GM12878 (cell line): ENCODE data around the gene SPOP. TPM values are rescaled to one million over a fixed set of nuclear protein-coding genes. Genes with fewer than 3 reads are reported as not detected.

Experiments
- ATAC-seq: fragments of 200-7000 bp; cut with Tn5 transposase; 3 replicates; pipeline ENCODE4 v1.9.1; 2020; ENCODE audit warnings: mild to moderate bottlenecking, moderate library complexity
- BruUV-seq: library from RNA; stranded (reverse); fragments of 400-500 nt; replicated peaks from 2 replicates; lab custom pipeline; 2021; lab: Mats Ljungman, UMichigan
- CTCF ChIA-PET: fragments of 300-600 bp; sonication (Branson Sonifier 250); formaldehyde crosslinking; extraction: SDS; loops from one replicate; lab custom pipeline; 2021; ENCODE audit warnings: inconsistent platforms; lab: Yijun Ruan, JAX
- POLR2A ChIA-PET: fragments of 350-600 bp; formaldehyde crosslinking; extraction: SDS; loops from one replicate; lab custom pipeline; 2021; ENCODE audit warnings: inconsistent platforms; lab: Charles Lee
- RAD21 ChIA-PET: fragments of 300-600 bp; sonication (Branson Sonifier 250); formaldehyde crosslinking; loops from one replicate; lab custom pipeline; 2023; ENCODE audit warnings: antibody characterized with exemption; ENCODE audit not compliant: unreplicated experiment; lab: Charles Lee
- SMC1A ChIA-PET: fragments of 300-600 bp; sonication (Branson Sonifier 250); formaldehyde crosslinking; loops from one replicate; lab custom pipeline; 2023; ENCODE audit not compliant: unreplicated experiment, uncharacterized antibody; lab: Charles Lee
- DNase-seq: peaks from one replicate; pipeline ENCODE4 v3.0.0-alpha.2; 2011; ENCODE audit warnings: low read depth, low spot score
- FAIRE-seq: peaks from 3 replicates; lab custom pipeline; 2011; peaks lifted over from hg19 to GRCh38; lab: Jason Lieb, UNC
- H2AFZ ChIP-seq: 2 replicates; pipeline ENCODE4 v1.6.0; 2011; ENCODE audit warnings: low read depth, low read length, control low read depth; ENCODE audit not compliant: control insufficient read depth
- H3K27ac ChIP-seq: 2 replicates; pipeline ENCODE4 v1.5.1; 2011; ENCODE audit warnings: control low read depth; ENCODE audit not compliant: control insufficient read depth, insufficient read depth
- H3K27me3 ChIP-seq, 2 experiments: replicated peaks in 1 of 2; 2 replicates each; pipeline versions ENCODE4 v1.6.0 to v1.6.1; 2011; ENCODE audit warnings: low read length in 1 of 2; ENCODE audit not compliant: control insufficient read depth in 2 of 2, insufficient read depth in 2 of 2
- H3K36me3 ChIP-seq, 2 experiments: 2 replicates each; pipeline ENCODE4 v1.5.1; 2011; ENCODE audit warnings: low read length in 1 of 2; ENCODE audit not compliant: control insufficient read depth in 2 of 2, insufficient read depth in 2 of 2
- H3K4me1 ChIP-seq: 2 replicates; pipeline ENCODE4 v1.6.1; 2011; ENCODE audit warnings: mild to moderate bottlenecking, low read length, moderate library complexity, mixed read lengths; ENCODE audit not compliant: control insufficient read depth, insufficient read depth
- H3K4me2 ChIP-seq: 2 replicates; pipeline ENCODE4 v1.6.0; 2011; ENCODE audit warnings: control low read depth; ENCODE audit not compliant: control insufficient read depth, insufficient read depth
- H3K4me3 ChIP-seq: fragments of 200-600 bp; sonication (generic); 2 replicates; pipeline ENCODE4 v1.5.1; 2016
- H3K79me2 ChIP-seq: 2 replicates; pipeline ENCODE4 v1.6.0; 2011; ENCODE audit warnings: low read length; ENCODE audit not compliant: control insufficient read depth, insufficient read depth
- H3K9ac ChIP-seq: 2 replicates; pipeline ENCODE4 v1.8.0; 2011; ENCODE audit warnings: low read length, control low read depth, mixed read lengths; ENCODE audit not compliant: control insufficient read depth, insufficient read depth
- H3K9me3 ChIP-seq: replicated peaks from 3 replicates; pipeline ENCODE4 v1.5.1; 2011; ENCODE audit warnings: mild to moderate bottlenecking, low read length; ENCODE audit not compliant: control insufficient read depth, insufficient read depth
- H4K20me1 ChIP-seq: 2 replicates; pipeline ENCODE4 v1.6.0; 2011; ENCODE audit not compliant: control insufficient read depth, insufficient read depth
- CHD2 ChIP-seq: IDR thresholded peaks from 2 replicates; pipeline ENCODE4 v1.6.1; 2011; ENCODE audit warnings: low read depth, low read length, improper control_type of control experiment, borderline replicate concordance
- CHD4 ChIP-seq: fragments of 200-600 bp; sonication (generic); IDR thresholded peaks from 2 replicates; pipeline ENCODE4 v1.6.1; 2016; ENCODE audit warnings: mild to moderate bottlenecking
- FOXK2 ChIP-seq: fragments of 450-650 bp; IDR thresholded peaks from 2 replicates; pipeline ENCODE4 v1.6.1; 2017; ENCODE audit warnings: mild to moderate bottlenecking, moderate library complexity
- NR2C1 ChIP-seq: fragments of 450-650 bp; IDR thresholded peaks from 2 replicates; pipeline ENCODE4 v1.6.1; 2017; ENCODE audit warnings: antibody characterized with exemption, mild to moderate bottlenecking, moderate library complexity
- NR2F1 ChIP-seq: fragments of 450-650 bp; conservative IDR thresholded peaks from 2 replicates; pipeline ENCODE4 v1.6.1; 2017; ENCODE audit warnings: mild to moderate bottlenecking
- POLR2AphosphoS2 ChIP-seq: IDR thresholded peaks from 2 replicates; pipeline ENCODE4 v1.6.1; 2011; ENCODE audit warnings: low read depth, mild to moderate bottlenecking, low read length, improper control_type of control experiment, moderate library complexity
- RB1 ChIP-seq: fragments of 450-650 bp; formaldehyde crosslinking; IDR thresholded peaks from 2 replicates; pipeline ENCODE4 v1.6.1; 2017; ENCODE audit warnings: mild to moderate bottlenecking, borderline replicate concordance
- RCOR1 ChIP-seq: conservative IDR thresholded peaks from 2 replicates; pipeline ENCODE4 v1.6.1; 2012; ENCODE audit warnings: low read depth, low read length, improper control_type of control experiment
- RUNX3 ChIP-seq: IDR thresholded peaks from 2 replicates; pipeline ENCODE4 v1.6.1; 2012; ENCODE audit warnings: low read length, inconsistent platforms
- SMAD1 ChIP-seq: fragments of 450-650 bp; IDR thresholded peaks from 2 replicates; pipeline ENCODE4 v1.6.1; 2018; ENCODE audit warnings: mild to moderate bottlenecking, low read depth; ENCODE audit not compliant: partially characterized antibody
- SREBF1 ChIP-seq: IDR thresholded peaks from 2 replicates; pipeline ENCODE4 v1.6.1; 2012; ENCODE audit warnings: mild to moderate bottlenecking, low read length
- ZNF384 ChIP-seq: IDR thresholded peaks from 2 replicates; pipeline ENCODE4 v1.6.1; 2012; ENCODE audit warnings: low read depth, mild to moderate bottlenecking, low read length, improper control_type of control experiment, borderline replicate concordance
- WGBS: methylation state at CpG from one replicate; pipeline ENCODE4 v1.1.6; 2016; ENCODE audit warnings: low lambda C conversion rate; ENCODE audit not compliant: insufficient replicate concordance, insufficient coverage; ENCODE audit errors: missing lambda C conversion rate; 5-methylcytosine and 5-hydroxymethylcytosine counted together
- in situ Hi-C: fragments of 300-500 bp; cut with MboI; formaldehyde crosslinking; loops from 9 replicates; pipeline ENCODE4 v1.14.3; 2018; ENCODE audit warnings: mixed read lengths
- intact Hi-C: fragments of 100-400 bp; cut with micrococcal nuclease; formaldehyde crosslinking; loops from one replicate; pipeline ENCODE4 v1.14.2; 2022; ENCODE audit not compliant: unreplicated experiment
- polyA plus RNA-seq, 11 experiments: library from polyadenylated mRNA; depleted of rRNA in 4 of 11; unstranded in 6 of 11; stranded (reverse) in 5 of 11; fragments of >200 nt; fragmentation: Nextera tagmentation in 4 of 11; fragmentation: Illumina TruSeq in 1 of 11; extraction: Ambion mirVana in 4 of 11; extraction: Trizol in 1 of 11; gene quantifications; 1 replicate in 1 of 11; 2 replicates in 10 of 11; pipeline versions ENCODE4 v1.2.1 to v1.2.3, GENCODE V29; 2011 to 2016; ENCODE audit warnings: inconsistent platforms in 2 of 11, missing spikeins in 2 of 11, low read depth in 1 of 11
- total RNA-seq, 4 experiments: library from RNA; depleted of rRNA in 3 of 4; stranded (reverse); fragments of >200 nt in 3 of 4; fragmentation: Illumina TruSeq in 1 of 4; extraction: Trizol in 1 of 4; gene quantifications; 2 replicates each; pipeline versions ENCODE4 v1.2.1 to v1.2.3, GENCODE V29; 2013 to 2021
- TF ChIP-seq, protein P1 (sequence below): fragments of 450-650 bp; IDR thresholded peaks from 2 replicates; pipeline ENCODE4 v1.6.1; 2016; ENCODE audit warnings: mild to moderate bottlenecking
- TF ChIP-seq, protein P2 (sequence below): fragments of 450-650 bp; formaldehyde crosslinking; IDR thresholded peaks from 2 replicates; pipeline ENCODE4 v1.4.0; 2022; ENCODE audit warnings: mild to moderate bottlenecking, moderate library complexity

SPOP gene
- total and polyA plus RNA-seq, 10 of the 15 experiments (the other 5 are each of a cell fraction or from before 2014, with no cell fraction given), result 35.1 to 80.4 (median 44.7) TPM

DNA sequence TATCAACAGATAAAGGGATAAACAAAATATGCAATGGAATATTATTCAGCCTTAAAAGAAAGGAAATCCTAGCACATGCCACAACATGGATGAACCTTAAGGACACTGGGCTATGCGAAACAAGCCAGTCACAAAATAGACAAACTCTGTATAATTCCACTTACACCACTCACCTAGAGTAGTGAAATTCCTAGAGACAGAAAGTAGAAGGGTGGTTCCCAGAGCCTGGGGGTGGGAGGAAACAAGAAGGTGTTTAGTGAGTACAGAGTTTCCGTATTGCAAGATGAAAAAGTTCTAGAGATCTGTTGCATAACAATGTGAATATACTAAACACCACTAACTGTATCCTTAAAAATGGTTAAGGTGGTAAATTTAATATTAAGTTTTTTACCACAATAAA, 10.0 kb downstream of the SPOP start:
- no peak for DNase-seq
- ChIA-PET CTCF (no interaction called here), RAD21 (interaction anchor here (0.7 kb wide), 1 partner anchor 12 kb away, joined by 3 read pairs; no protein-coding TSS in a partner anchor), POLR2A (interaction anchor here (1.0 kb wide), 2 partner anchors 9 to 21 kb away, joined by 3 to 8 read pairs; no protein-coding TSS in a partner anchor), SMC1A (no interaction called here)
- H3K4me3 ChIP-seq, result no peak overlapping the region
- intact Hi-C loops (no loop called here), in situ Hi-C loops (no loop called here)
- no TSS peak for BruUV-seq
- H3K27me3 ChIP-seq, result no peaks in the 10 kb centered on the region
- H3K79me2 ChIP-seq, result peaks cover 61% of the 10 kb centered on the region
- FAIRE-seq, result no peak
- no peak overlapping the region for H3K27ac ChIP-seq
- no peak overlapping the region for H2AFZ ChIP-seq
- WGBS, result 78% methylated on average over 2 of the region's 2 CpGs
- H4K20me1 ChIP-seq, result no peaks in the 10 kb centered on the region; the same call in 1 of the 2 replicates
- H3K36me3 ChIP-seq, result peaks cover 0 to 3% of the 10 kb centered on the region in 2 experiments; a peak in 2 of 4 replicates
- H3K9ac ChIP-seq, result no peak overlapping the region
- ATAC-seq, result no peak
- H3K4me1 ChIP-seq, result no peaks in the 10 kb centered on the region; the same call in 1 of the 2 replicates
- H3K4me2 ChIP-seq, result no peak overlapping the region
- TF ChIP-seq CHD2 (no peak), SMAD1 (no peak), FOXK2 (no peak), RCOR1 (no peak)
- H3K9me3 ChIP-seq, result no peaks in the 10 kb centered on the region

DNA sequence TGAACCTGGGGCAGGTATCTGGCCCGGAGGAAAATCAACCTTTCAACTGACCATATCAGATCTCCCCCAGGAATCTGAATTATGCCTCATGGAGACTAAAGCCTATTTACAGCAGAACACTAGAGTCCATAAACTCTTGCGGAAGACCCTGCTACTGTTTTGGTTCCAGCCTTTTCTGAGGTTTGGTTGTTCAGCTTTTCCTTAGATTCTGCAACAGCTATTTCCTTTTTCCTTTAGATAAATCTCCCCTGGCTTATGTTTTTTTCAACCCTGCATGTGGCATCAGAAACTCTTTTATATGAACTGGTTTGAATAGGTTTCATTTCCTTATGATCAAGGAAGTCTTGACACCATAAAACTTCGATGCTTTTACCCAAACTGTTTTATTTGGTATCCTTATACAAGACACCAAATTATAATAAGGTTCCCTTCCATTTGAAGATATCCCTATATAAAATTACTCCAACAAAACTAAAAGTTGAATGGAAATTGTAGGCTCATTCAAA, 13.1 kb downstream of the SPOP start:
- no peak overlapping the region for H3K4me2 ChIP-seq
- H3K36me3 ChIP-seq, result peaks cover 0 to 3% of the 10 kb centered on the region in 2 experiments; a peak in 2 of 4 replicates
- H3K27ac ChIP-seq, result no peak overlapping the region
- H4K20me1 ChIP-seq, result no peaks in the 10 kb centered on the region
- in situ Hi-C loops (no loop called here), intact Hi-C loops (no loop called here)
- ChIA-PET POLR2A (interaction anchor here (0.5 kb wide), 1 partner anchor 118 kb away, joined by 5 read pairs; no protein-coding TSS in a partner anchor), CTCF (no interaction called here), SMC1A (interaction anchor here (0.5 to 1.6 kb wide), 5 partner anchors 10 to 107 kb away, joined by 3 to 6 read pairs (median 3); no protein-coding TSS in a partner anchor), RAD21 (no interaction called here)
- H3K27me3 ChIP-seq, result no peaks in the 10 kb centered on the region
- DNase-seq (no peak), ATAC-seq (no peak), FAIRE-seq (no peak)
- no TSS peak for BruUV-seq
- whole genome bisulfite sequencing, result 69% methylated on average over 3 of the region's 3 CpGs
- no peak overlapping the region for H3K4me3 ChIP-seq
- H3K79me2 ChIP-seq, result peaks cover 43% of the 10 kb centered on the region
- no peak overlapping the region for H3K9ac ChIP-seq
- H3K9me3 ChIP-seq, result no peaks in the 10 kb centered on the region
- peaks cover 3% of the 10 kb centered on the region; the same call in 1 of the 2 replicates for H3K4me1 ChIP-seq
- no peak overlapping the region for H2AFZ ChIP-seq
- TF ChIP-seq, protein P1, sequence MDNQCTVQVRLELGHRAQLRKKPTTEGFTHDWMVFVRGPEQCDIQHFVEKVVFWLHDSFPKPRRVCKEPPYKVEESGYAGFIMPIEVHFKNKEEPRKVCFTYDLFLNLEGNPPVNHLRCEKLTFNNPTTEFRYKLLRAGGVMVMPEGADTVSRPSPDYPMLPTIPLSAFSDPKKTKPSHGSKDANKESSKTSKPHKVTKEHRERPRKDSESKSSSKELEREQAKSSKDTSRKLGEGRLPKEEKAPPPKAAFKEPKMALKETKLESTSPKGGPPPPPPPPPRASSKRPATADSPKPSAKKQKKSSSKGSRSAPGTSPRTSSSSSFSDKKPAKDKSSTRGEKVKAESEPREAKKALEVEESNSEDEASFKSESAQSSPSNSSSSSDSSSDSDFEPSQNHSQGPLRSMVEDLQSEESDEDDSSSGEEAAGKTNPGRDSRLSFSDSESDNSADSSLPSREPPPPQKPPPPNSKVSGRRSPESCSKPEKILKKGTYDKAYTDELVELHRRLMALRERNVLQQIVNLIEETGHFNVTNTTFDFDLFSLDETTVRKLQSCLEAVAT, result no peak
- no peak for TF ChIP-seq CHD4
- no peak for TF ChIP-seq NR2C1
- no peak for TF ChIP-seq SREBF1
- no peak for TF ChIP-seq NR2F1
- no peak for TF ChIP-seq POLR2AphosphoS2
- TF ChIP-seq ZNF384, result no peak
- TF ChIP-seq, protein P2, sequence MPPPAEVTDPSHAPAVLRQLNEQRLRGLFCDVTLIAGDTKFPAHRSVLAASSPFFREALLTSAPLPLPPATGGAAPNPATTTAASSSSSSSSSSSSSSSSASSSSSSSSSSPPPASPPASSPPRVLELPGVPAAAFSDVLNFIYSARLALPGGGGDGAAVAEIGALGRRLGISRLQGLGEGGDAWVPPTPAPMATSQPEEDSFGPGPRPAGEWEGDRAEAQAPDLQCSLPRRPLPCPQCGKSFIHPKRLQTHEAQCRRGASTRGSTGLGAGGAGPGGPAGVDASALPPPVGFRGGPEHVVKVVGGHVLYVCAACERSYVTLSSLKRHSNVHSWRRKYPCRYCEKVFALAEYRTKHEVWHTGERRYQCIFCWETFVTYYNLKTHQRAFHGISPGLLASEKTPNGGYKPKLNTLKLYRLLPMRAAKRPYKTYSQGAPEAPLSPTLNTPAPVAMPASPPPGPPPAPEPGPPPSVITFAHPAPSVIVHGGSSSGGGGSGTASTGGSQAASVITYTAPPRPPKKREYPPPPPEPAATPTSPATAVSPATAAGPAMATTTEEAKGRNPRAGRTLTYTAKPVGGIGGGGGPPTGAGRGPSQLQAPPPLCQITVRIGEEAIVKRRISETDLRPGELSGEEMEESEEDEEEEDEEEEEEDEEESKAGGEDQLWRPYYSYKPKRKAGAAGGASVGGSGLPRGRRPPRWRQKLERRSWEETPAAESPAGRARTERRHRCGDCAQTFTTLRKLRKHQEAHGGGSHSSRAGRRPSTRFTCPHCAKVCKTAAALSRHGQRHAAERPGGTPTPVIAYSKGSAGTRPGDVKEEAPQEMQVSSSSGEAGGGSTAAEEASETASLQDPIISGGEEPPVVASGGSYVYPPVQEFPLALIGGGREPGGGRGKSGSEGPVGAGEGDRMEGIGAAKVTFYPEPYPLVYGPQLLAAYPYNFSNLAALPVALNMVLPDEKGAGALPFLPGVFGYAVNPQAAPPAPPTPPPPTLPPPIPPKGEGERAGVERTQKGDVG (CRISPR knock-in tag), result no peak
- no peak for TF ChIP-seq RB1
- no peak for TF ChIP-seq RUNX3
